Astrocyte of the cerebellum (primary cell): ENCODE results near the gene DSG2.
A peak's percentile ranks its signal among the peaks of the same experiment; 100 is the strongest.

Source experiments
- DNase-seq: peaks from one replicate; pipeline ENCODE4 v3.0.0-alpha.2; 2011; ENCODE audit warnings: low read depth
- H3K4me3 ChIP-seq: 2 replicates; pipeline ENCODE4 v1.5.1; 2011; ENCODE audit warnings: mild to moderate bottlenecking, low read depth, low read length, moderate library complexity
- CTCF ChIP-seq: IDR thresholded peaks from 2 replicates; pipeline ENCODE4 v1.5.1; 2012; ENCODE audit warnings: low read length, low read depth, moderate library complexity, mild to moderate bottlenecking; ENCODE audit errors: missing control alignments
- in situ Hi-C: cut with HindIII; loops from 2 replicates; pipeline ENCODE4 v1.10.0; 2017; ENCODE audit warnings: low sequenced_read_pairs

Gene DSG2

DNA sequence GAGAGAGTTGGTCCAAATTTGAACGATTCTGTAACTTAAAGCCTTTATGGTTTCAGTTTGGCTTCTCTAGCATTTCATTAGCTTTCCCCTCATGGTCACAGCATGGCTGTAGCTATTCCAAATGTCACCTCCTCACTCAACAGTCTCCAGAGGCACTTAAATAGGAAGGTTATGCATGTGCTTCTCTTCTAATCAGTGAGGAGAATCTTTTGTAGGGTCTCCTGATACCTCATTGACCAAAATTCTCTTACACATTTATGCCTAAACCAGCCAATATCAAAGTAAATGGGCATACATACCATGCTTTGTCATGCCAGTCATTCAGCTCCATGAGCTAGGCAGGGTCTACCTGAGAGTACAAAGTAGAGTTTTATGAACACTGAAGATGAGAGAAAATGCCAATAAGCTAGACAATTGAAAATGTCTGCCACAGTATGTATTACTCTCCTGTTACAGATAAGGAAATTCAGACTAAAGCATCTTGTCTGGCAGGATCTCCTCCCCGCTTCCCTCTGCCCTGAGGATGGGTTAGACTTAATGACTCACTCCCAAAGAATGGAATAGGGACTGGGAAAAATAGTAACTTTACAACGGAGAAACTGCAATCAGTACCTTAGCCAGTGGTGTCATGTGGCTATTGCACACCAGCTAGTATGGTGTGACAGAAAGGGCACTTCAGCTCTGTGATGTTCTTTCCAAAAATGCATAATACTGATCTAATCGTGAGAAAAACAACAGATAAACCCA lies 15.4 kb downstream of the DSG2 start:
- no peak for DNase-seq
- H3K4me3 ChIP-seq = no peak overlapping the region
- in situ Hi-C loops = no loop called here
- no peak for TF ChIP-seq CTCF

DNA sequence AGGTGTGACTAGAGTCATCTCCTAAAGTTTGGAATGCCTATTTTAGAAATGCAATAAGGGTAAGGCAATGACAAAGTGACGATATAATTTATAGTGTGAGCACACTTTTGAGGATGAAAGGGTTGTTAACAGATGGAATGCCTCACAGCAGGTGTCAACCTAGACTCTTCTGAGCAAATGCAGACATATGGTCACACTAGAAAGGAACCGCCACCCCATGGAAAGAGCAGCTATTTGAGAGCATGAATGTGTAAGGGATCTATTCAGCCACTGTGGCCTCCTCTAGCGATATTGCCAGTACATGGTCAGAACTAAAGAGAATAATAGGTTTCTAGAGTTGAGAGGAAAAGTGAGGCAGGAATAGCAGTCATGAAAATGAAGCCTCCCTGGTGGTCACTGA lies 18.5 kb downstream of the DSG2 start:
- no peak for TF ChIP-seq CTCF
- H3K4me3 ChIP-seq = no peak overlapping the region
- no peak for DNase-seq
- in situ Hi-C loops = no loop called here

DNA sequence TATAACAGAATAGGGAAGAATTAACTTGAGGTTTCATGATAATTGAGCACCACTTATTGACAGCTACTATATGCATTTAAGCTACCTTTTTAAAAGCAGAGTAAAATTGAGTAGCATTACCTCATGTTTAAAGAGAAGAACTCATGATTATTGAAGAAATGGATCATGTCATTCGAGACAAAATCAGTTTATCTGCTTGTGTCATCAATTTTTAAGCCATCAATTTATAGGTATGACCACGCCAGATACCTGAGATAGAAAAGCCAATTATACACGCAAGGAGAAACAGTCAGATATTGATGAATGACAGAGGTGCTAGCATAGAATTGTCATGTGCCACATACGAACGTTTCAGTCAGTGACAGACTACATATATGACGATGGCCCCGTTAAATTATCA lies 28.4 kb downstream of the DSG2 start:
- H3K4me3 ChIP-seq = no peak overlapping the region
- DNase-seq = no peak
- in situ Hi-C loops = no loop called here
- TF ChIP-seq CTCF = no peak

- in situ Hi-C loops = no loop called here
- TF ChIP-seq CTCF = no peak
- H3K4me3 ChIP-seq = no peak overlapping the region
- DNase-seq = no peak
Measured at GRCh38 chr18:31533236-31533635, 35.3 kb downstream of the DSG2 start.

GRCh38 chr18:31538837-31539236 lies 40.9 kb downstream of the DSG2 start:
- in situ Hi-C loops = no loop called here
- TF ChIP-seq CTCF = no peak
- no peak overlapping the region for H3K4me3 ChIP-seq
- no peak for DNase-seq

- H3K4me3 ChIP-seq = no peak overlapping the region
- in situ Hi-C loops = no loop called here
- TF ChIP-seq CTCF = no peak
- DNase-seq = peak; percentile 69
Measured at GRCh38 chr18:31546476-31546875, 48.5 kb downstream of the DSG2 start.
